Fibroblast of skin of scalp (primary cell): ENCODE results near the gene MYBPHL.
A peak's percentile ranks its signal among the peaks of the same experiment; 100 is the strongest.

Experiments
- DNase-seq: peaks from one replicate; pipeline ENCODE4 v3.0.0-alpha.2; 2013

The MYBPHL gene

DNA sequence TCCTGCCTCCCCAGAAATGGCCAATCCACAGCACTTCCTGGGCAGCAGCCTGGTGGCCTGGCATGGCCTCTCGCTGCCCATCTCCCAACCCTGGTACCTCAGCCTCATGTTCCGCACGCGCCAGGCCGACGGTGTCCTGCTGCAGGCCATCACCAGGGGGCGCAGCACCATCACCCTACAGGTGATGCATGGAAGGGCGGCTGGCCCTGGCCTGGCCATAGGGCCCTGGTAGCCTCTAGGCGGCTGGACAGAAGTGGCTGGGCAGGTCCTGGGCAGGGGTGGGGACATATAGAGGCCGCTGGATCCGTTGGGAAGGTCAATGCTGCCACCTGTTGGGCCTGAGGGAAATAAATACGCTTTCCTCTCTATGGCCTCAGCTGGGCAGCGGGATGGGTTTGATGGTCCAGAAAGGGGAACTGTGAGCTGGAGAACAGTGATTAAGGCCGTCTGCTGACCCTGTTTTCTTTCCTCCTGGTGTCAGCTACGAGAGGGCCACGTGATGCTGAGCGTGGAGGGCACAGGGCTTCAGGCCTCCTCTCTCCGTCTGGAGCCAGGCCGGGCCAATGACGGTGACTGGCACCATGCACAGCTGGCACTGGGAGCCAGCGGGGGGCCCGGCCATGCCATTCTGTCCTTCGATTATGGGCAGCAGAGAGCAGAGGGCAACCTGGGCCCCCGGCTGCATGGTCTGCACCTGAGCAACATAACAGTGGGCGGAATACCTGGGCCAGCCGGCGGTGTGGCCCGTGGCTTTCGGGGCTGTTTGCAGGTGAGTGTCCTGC lies 43.0 kb downstream of the MYBPHL start:
- peak; percentile 76 for DNase-seq

DNA sequence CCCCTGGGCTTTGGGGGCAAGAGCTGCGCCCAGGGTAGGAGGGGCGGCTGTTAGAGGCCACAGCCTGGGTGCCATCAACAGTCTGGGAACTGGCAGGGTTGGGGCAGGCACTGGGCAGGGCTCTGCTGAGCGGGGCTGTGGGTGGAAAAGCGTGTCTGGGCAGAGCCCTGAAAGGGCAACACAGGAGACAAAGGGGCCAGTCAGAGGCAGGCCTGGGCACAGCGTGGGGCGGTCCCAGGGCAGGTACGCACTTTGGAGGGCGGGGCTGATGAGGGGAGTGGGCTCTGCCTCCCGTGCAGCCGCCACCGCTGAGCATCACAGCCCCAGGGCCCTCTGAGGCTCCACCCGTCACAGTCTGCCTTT lies 43.6 kb downstream of the MYBPHL start:
- DNase-seq, result no peak

DNA sequence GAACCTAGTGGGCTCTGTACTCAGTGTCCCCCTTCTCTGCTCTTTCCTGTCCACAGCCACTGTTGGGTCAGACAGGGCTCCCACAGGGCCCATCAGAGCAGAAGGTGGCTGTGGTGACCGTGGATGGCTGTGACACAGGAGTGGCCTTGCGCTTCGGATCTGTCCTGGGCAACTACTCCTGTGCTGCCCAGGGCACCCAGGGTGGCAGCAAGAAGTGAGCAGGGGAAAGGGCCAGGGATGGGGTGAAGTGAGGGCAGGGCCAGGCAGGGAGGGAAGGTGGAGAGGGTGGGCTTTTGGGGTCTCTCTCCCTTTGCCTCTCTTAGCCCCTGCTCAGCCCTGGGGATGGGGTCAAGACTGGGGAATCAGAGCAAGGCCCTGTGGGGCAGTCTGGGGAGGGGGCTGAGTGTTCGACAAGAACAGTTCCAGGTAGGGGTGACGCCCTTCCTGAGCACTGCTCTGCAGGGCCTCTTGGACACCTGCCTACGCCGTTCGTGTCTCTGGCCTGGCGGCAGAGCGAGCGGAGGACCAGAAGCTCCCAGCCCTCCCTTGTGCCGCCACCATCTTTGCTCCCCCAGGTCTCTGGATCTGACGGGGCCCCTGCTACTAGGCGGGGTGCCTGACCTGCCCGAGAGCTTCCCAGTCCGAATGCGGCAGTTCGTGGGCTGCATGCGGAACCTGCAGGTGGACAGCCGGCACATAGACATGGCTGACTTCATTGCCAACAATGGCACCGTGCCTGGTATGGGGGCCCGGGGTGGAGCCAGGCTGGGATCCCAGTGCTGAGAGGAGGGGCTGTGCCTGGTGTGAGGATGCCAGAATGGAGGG lies 44.4 kb downstream of the MYBPHL start:
- no peak for DNase-seq

DNA sequence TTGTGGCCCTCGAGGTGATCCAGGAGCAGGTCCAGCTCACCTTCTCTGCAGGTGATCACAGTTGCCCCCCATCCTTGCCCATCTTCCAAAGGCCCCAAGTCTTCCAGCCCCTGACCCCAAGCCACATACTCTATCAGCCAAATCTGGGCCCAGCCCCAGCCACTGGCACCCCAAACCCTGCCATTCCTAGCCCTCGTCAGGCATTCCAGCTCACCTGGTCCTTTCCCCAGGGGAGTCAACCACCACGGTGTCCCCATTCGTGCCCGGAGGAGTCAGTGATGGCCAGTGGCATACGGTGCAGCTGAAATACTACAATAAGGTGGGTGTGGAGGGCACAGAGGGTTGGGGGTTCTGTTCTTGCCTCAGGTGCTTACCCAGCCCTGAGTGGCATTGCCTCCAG lies 45.2 kb downstream of the MYBPHL start:
- DNase-seq, result no peak

DNA sequence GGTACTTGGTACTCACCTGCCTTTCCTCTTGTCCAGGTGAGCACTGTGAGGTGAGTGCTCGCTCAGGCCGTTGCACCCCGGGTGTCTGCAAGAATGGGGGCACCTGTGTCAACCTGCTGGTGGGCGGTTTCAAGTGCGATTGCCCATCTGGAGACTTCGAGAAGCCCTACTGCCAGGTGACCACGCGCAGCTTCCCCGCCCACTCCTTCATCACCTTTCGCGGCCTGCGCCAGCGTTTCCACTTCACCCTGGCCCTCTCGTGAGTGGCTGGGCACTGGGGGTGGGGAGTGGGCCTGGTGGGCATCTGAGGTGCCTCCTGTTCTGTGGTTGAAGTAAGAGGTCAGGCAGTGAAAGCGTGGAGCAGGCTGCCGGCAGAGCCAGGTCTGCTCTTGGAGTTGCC lies 45.8 kb downstream of the MYBPHL start:
- DNase-seq, result no peak

DNA sequence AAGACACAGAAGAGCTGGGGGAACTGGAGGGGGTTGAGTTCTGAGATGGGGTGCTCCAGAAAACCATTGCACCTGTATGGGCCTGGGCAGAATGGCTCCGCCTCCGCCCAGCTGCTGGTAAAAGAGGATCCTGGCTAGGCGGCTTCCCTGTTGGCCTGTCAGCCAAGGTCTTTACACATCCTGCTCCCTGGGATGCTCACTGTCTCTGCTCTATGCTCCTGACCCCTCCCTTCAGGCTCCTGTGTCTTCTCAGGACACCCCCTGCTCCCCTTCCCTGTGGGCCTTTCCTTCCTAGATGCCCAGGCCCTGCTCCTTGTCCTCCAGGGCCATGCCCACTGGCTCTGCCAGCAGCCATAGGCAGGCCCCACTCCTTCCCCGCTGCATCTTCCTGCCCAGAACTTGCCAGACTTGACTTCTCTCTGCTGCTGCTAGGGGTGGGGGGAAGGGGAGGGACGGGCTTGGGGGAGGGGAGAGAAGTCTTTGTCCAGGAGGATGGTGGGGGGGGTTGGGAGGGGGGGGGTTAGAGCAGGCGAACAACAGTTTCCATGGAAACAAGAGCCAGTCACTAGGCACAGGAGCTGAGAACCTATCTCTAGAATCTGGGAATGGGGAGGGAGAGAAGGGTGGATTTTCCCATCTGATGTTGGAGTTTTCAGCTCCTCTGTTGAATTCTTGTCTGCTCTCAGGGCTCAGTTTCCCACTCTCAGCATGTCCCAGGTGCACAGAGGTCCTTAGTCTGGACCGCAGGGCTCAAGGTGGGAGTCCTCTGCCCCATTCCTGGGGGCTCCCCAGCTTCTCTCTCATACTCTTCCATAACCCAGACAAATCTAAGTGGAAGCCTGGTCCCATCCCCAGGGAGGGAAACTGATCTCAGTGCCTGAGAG lies 46.9 kb downstream of the MYBPHL start:
- no peak for DNase-seq

DNA sequence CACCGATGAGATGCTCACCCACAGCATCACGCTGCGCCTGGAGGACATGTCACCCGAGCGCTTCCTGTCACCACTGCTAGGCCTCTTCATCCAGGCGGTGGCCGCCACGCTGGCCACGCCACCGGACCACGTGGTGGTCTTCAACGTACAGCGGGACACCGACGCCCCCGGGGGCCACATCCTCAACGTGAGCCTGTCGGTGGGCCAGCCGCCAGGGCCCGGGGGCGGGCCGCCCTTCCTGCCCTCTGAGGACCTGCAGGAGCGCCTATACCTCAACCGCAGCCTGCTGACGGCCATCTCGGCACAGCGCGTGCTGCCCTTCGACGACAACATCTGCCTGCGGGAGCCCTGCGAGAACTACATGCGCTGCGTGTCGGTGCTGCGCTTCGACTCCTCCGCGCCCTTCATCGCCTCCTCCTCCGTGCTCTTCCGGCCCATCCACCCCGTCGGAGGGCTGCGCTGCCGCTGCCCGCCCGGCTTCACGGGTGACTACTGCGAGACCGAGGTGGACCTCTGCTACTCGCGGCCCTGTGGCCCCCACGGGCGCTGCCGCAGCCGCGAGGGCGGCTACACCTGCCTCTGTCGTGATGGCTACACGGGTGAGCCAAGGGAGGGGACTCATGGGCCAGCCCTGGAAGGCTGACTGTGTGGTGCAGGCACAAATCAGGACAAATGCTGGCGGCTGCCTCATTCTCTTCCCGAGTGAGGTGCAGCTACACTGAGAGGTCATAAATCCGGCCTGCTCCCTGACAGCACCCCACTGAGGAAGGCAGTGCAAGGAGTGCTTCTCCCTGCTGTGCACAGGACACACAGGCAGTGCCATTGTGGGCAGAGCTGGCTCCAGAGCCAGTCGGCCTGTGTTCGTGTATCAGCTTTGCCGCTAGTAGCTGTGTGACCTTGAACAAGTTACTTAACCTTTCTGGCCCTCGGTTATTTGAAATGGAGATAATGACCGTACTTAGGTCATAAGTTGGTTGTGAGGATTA lies 48.0 kb downstream of the MYBPHL start:
- no peak for DNase-seq

DNA sequence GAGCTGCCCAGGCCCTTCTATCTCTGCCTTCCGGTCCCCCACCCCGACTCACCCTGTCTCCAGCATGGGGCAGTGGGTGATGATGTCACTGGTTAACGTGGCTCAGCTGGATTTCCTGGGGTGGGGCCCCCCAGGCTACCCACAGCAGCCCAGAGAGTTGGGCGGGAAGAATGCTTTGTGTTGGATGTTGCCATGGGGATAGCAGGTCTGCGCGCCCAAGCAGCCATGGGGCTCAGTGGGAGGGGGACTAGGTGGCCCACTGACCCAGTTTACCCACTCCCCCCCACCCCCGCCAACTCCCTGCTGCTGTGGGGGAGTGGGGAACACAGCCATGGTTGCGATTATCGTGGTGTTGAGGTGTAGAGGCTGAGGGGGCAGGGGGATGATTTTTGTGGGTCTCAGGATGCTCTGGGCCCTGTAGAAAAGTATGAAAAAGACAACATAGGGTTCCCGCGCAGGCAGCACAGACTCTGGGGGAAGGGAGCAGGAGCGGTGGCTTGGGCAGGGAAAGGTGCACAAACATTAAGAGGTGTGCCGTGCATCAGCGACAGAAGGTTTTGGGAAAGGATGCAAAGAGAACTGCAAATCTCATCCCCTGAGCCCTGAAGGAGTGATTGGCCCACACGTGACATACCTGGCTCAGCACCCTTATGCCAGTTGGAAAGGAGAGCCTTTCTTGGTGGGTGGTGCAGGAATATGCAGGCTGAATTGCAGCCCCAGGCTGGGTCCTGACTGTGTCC lies 49.0 kb downstream of the MYBPHL start:
- DNase-seq, result no peak

DNA sequence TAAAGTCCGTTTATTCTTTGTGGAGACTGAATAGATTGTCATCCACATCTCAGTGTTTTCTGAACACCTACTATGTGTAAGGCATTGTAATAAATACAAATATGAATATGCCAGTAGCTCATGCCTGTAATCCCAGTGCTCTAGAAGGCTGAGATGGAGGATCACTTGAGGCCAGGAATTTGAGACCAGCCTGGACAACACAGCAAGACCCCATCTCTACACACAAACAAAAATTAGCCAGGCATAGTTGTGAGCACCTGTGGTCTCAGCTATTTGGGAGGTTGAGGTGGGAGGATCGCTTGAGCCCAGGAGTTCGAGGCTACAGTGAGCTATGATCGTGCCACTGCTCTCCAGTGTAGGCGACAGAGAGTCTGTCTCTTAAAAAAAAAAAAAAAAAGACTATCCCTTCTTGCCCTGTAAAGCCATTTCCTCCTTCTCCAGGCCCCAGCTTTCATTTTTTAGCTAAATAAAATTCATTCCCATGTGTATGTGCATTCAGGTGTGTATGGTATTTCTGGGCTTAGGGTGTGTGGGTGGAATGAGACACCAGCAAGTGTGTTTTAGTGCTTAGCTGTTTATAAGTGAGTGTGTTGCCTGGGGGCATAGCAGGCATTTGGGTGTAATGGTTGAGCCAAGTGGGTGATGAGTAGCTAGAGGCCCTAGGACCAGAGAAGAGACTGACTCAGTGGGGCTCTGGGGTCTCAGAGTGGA lies 49.7 kb downstream of the MYBPHL start:
- DNase-seq, result no peak

DNA sequence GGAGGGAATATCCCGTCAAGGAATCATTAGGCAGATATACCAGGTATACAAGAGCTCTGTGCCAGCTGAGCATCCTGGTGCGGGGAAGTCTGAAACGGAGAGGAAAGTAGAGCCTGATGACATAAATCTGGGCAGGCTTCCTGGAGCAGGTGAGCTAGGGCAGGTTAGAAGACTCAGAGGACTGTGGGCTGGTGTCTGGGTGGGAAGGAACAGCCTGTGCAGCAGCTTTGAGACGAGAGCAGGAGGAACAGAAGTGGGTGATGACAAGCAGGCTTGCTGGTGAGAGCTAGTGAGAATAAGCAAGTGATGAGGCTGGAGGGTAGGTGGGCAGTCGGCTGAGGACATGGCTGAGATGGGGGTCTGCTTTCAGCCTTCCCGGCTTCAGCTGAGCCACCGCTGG lies 50.7 kb downstream of the MYBPHL start:
- DNase-seq, result no peak

DNA sequence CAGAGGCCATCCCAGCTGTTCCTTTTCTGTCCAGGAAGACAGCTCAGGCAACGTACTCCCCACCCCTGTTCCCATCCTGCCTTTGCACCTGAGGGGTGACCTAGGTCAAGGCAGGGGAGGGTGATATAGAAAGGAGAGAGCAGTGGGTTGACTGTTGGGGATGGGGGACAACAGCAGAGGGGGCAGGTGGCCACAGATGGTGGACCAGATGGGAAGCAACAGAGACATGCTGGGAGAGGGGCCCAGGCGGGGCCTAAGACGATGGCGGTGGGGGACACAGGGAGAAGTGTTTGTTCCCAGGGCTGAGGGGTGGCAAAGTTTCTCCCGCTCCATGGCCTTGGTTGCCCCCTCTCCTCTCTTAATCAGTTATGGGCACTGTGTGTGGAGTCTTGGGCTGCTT lies 51.1 kb downstream of the MYBPHL start:
- DNase-seq, result no peak

DNA sequence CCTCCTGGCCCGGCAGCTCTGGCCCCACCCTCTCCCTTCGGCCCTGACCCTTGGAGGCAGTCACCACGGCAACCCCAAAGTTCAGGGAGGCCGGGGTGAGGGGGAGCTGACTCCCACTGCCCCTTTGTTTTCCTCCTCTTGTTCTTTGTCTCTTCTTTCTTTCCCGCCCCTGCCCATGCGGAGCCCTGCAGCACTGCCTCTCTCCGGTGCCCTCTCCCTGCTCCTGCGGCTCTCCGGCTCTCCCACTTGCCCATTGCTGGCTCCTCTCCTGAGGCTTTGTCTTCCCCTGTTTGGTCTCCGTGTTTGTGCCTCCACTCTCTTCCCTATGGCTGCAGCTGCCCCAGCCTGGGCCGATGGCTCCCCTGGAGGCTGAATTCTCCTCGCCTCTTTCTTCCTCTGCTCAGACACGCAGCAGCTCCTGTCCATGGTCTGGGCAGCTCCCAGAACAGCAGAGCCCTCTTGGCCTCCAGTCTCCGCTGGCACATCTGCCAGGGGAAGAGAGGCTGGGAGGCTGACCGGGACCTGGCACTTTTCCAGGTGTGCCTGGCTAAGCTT lies 51.6 kb downstream of the MYBPHL start:
- DNase-seq, result no peak

DNA sequence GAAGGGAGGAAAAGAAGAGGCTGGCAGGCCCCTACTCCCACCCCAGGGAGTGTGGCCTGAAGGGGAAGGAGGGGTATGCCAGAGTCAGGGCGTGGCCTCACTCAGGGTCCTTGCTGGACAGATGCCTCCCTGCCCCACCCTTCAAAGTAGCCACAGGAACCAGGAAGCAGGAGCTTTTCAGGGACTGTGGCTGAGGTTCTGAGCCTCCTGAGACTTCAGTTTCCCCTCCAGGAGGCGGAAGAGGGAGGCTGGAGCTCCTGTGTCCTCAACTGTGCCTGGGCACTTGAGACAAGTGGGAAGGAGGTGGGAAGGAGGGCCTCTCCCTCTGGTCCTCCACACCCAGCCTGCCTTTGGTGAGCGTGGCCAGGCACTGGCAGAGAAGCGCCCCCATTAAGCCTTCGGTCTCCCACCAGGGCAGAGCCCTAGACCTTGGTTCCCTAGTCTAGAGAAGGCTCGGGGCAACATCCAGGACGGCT lies 52.2 kb downstream of the MYBPHL start:
- DNase-seq, result no peak

DNA sequence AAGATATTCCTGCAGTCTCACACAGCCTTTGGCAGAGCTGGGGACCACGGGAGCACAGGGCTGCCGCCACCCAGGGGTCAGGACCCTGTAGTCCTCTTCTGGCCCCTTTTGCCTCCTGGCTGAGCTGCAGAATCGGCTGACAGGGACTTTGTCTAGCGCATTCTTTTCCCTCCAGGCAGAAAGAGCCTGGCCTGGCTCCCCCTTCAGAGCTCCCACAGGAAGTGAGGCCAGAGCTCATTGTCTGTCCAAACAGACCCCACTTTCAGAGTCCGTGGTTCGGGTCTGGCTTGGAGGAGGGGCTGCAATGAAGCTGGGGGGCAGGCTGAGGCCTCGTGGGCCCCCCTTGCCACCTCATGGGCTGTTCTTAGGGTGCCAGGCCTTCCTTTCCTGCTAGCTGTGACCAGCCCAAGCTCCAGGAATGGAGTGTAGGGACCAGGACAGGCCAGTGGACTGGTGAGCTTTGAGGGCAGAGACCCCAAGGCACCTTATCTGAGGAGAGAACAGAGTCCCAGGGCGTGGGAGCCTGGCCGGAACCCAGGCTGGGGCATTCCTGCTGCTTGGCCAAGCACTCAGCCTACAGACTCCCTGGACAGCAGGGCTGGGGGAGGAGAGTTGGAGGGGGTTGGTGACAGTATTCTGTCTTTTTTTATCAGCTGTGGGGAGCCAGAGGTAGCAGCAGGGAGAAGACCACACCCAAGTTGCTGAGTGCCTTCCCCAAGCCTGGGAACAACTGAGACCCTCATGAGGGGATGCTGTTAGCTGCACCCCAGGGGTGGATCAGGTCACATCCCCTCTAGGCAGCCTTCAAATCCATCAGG lies 52.8 kb downstream of the MYBPHL start:
- peak; percentile 40 for DNase-seq

DNA sequence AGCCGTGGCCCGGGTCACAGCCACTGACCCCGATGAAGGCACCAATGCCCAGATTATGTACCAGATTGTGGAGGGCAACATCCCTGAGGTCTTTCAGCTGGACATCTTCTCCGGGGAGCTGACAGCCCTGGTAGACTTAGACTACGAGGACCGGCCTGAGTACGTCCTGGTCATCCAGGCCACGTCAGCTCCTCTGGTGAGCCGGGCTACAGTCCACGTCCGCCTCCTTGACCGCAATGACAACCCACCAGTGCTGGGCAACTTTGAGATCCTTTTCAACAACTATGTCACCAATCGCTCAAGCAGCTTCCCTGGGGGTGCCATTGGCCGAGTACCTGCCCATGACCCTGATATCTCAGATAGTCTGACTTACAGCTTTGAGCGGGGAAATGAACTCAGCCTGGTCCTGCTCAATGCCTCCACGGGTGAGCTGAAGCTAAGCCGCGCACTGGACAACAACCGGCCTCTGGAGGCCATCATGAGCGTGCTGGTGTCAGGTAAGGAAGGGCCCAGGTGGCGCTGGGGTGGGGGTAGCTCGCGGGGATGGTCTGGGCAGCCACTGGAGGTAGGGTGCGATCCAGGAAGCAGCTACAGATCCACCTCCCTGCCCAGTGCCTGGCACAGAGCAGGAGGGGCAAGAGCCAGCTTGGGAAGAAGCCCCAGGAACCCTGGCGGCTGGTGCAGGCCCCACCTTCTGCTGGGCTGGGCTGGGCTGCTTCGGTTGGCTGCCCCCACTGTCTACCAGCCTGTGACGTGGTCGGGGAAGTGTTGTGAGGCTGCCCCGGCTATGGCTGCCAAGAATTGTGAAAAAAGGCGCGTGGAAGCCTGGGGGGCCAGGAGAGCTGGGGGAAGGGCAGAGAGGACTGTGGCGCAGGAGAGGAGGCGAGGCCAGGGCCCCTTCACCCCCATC lies 53.7 kb downstream of the MYBPHL start:
- DNase-seq, result peak; percentile 38

DNA sequence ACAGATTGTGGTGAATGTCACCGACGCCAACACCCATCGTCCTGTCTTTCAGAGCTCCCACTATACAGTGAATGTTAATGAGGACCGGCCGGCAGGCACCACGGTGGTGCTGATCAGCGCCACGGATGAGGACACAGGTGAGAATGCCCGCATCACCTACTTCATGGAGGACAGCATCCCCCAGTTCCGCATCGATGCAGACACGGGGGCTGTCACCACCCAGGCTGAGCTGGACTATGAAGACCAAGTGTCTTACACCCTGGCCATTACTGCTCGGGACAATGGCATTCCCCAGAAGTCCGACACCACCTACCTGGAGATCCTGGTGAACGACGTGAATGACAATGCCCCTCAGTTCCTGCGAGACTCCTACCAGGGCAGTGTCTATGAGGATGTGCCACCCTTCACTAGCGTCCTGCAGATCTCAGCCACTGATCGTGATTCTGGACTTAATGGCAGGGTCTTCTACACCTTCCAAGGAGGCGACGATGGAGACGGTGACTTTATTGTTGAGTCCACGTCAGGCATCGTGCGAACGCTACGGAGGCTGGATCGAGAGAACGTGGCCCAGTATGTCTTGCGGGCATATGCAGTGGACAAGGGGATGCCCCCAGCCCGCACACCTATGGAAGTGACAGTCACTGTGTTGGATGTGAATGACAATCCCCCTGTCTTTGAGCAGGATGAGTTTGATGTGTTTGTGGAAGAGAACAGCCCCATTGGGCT lies 54.5 kb downstream of the MYBPHL start:
- DNase-seq, result no peak
